Measurements from ENCODE around the gene GCDH.
"Not testable (repeated sequence)": the region's sequence is repeated elsewhere in the genome, so short reads cannot be mapped to it uniquely, and the experiment has no call there.

GCDH gene

DNA sequence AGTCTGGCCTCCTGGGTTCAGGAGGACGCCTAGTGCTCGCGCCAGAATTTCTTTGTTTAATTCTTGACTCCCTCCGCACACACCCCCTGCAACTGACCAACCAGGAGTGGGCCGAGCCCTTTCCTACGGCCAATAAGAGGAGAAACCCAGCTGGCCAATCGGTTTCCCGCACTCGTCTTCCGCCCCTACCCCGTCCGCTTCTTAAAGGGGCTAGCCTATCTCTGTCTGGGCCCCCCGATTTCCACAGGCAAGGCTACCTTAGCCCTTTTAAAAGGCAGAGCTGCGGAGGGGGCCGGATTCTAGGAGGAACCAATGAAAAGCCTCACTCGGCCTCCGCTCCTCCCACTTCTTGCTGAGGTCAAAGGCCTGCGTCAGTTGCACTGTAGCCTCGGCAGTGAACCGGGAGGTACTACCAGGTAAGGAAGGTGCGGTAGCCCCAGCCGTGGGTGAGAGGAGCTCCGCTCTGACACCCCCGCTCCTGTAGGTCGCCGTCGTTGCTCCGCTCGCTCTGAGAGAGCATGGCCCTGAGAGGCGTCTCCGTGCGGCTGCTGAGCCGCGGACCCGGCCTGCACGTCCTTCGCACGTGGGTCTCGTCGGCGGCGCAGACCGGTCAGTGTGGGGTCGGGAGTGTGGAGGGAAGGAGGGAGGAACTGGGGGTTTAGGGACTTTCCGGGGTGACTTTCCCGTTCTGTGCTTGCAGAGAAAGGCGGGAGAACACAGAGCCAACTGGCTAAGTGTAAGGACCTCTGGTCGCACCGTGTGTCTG lies at the start of gene GCDH:
TSS of gene GCDH (plus strand) at position 374 of the 766 bp plus-strand sequence. CDS start at position 519, 145 bp downstream.
- peak; percentile 95 for DNase-seq

GRCh38 chr19:12842511-12842910 lies 48.4 kb upstream of the GCDH start:
- DNase-seq, result no peak

DNA sequence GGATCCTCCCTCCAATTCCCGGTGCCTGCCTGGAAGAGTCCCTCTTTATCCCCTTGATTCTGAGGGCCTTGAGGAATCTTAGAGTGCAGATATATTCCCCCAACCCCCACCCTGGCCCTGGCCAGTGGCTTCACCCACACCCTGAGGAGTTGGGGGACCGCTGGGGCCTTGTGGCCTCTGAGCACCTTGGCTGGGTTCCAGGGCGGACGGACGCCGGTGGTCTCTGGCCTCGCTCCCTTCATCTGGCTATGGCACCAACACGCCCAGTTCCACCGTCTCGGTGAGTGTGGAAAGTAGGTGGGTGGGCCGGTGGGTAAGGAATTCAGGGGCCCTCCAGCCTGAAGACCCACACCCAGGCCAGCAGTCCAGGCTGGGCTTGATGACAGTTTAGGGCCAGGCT lies 47.6 kb upstream of the GCDH start:
- DNase-seq, result no peak

DNA sequence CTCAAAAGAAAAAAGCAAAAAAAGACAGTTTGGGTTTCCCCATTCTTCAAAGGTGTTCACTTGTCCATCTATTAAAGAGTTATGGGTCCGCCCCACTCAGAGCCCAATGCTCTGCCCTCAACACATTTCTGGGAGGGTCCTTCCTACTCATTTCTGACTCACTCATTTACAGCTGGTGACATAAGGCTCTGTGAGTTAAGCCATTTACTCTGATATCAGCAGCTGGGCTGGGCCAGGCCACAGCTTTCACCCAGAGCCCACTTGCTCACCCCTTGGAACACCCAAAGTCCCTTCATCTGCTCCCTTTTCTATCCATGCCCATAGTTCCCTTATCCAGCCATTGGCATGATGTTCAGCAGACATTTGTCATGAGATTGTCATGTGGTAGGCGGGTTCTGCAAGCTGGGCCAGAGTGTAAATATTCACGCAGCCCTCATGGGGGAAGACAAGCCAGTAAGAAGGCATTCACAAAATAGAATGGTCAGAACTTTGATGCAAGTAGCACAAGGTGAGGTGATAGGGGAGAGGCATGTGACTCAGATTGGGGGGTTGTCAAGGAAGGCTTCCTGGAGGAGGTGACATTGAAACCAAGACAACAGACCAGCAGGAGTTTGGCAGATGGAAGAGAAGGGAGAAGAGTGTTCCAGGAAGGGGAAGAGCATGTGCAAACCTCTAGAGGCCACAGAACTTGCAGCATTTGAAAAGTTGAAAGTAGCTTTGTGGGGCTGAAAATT lies 46.8 kb upstream of the GCDH start:
- DNase-seq, result no peak

- DNase-seq, result not testable (repeated sequence)
These were observed 44.3 kb upstream of the GCDH start for GRCh38 chr19:12846613-12847012.

DNA sequence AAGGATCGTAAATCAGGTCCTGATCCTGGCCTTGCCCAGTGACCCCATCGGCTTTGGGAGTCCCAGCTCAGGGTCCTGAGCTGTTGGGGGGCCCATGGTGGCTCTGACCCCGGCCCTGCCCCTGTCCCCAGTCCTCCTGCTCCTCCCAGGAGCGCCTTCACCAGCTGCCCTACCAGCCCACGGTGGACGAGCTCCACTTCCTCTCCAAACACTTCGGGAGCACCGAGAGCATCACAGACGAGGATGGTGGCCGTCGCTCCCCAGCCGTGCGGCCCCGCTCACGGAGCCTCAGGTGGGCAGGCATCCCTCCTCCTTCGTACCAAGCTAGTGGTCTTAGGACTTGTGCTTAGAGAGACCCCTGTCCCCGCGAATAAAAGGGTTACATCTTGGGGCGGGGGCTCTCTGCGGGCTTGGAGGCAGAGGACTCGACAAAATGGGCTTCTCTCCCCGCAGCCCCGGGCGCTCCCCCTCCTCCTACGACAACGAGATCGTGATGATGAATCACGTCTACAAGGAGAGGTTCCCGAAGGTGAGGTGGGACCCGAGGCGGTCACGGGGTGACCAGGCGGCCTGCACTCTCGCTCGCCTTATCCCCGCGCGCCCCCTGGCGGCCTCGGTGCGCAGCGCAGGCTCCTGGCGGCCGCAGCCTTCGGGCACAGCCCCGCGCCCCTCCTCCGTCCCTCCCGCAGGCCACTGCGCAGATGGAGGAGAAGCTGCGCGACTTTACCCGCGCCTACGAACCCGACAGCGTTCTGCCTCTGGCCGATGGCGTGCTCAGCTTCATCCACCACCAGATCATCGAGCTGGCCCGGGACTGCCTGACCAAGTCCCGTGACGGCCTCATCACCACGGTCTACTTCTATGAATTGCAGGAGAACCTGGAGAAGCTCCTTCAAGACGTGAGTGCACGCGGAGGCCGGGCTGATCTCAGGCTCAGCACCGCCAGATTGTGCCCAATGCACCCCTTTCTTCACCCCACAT lies 43.5 kb upstream of the GCDH start:
- peak; percentile 67 for DNase-seq

GRCh38 chr19:12856653-12857052 lies 34.3 kb upstream of the GCDH start:
- DNase-seq, result no peak

DNA sequence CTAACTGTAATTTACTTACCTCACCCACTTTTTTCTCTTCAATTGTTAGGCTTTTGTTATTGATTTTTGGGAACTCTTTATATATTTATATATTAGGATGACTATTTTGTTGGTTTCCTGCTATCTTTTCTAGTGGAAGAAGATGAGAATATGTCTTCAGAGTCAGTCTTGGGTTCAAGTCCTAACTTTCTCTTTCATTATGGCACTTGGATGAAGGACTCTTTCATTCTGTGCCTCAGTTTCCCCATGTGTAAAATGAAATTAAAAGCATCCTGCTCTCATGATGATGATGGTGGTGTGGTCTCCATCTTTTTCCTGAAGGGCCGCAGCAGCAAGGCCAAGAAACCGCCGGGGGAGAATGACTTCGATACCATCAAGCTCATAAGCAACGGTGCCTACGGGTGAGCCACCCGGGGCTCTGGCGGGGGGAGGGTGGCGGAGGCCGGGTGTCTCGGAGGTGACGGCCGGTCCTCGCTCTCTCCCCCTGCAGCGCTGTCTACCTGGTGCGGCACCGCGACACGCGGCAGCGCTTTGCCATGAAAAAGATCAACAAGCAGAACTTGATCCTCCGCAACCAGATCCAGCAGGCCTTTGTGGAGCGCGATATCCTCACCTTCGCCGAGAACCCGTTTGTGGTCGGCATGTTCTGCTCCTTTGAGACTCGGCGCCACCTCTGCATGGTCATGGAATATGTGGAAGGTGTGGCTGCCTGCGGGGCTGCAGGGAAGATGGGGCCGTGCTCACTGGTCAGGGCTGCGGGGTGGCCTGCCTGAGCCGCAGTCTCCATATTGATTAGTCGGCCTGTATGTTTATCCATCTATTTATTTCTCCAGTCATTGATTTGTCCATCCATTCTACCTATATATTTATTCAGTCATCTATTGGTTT lies 32.7 kb upstream of the GCDH start:
- DNase-seq, result no peak

- DNase-seq, result no peak
These were observed 31.4 kb upstream of the GCDH start for GRCh38 chr19:12859546-12859945.

GRCh38 chr19:12864143-12864542 lies 26.8 kb upstream of the GCDH start:
- no peak for DNase-seq

GRCh38 chr19:12864721-12865715 lies 25.9 kb upstream of the GCDH start:
- DNase-seq, result no peak

GRCh38 chr19:12865746-12866415 lies 25.1 kb upstream of the GCDH start:
- DNase-seq, result no peak

DNA sequence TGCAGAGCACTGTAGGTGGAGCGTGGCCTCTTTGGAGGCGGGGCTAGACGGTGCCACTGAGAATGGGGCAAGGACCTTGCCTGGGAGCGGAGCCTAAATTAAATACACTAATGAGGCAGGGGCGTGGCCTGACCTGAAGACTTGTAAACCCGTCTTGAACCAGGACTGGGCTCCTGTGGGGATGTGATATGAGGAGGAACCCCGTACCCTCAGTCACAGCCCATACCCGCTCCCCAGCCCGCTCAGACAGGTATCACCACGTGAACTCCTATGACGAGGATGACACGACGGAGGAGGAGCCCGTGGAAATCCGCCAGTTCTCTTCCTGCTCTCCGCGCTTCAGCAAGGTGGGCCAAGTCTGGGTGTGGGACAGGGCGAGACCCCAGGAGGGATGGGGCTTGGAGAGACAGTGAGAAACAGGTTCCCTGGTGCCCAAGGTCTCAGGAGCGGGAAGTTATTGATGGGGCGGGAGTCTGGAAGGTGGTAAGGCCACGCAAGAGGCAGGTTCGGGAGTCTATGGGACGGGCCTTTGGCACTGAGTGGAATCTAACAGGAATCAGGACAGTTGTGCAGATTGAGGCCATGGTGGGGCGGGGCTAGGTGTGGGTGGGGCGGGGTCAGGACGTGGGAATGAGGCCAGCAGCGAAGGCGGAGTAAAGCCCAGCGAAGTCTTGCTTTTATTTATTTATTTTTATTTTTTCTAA lies 24.4 kb upstream of the GCDH start:
- DNase-seq, result no peak

- DNase-seq, result peak; percentile 29
These were observed 23.6 kb upstream of the GCDH start for GRCh38 chr19:12867120-12868099.

DNA sequence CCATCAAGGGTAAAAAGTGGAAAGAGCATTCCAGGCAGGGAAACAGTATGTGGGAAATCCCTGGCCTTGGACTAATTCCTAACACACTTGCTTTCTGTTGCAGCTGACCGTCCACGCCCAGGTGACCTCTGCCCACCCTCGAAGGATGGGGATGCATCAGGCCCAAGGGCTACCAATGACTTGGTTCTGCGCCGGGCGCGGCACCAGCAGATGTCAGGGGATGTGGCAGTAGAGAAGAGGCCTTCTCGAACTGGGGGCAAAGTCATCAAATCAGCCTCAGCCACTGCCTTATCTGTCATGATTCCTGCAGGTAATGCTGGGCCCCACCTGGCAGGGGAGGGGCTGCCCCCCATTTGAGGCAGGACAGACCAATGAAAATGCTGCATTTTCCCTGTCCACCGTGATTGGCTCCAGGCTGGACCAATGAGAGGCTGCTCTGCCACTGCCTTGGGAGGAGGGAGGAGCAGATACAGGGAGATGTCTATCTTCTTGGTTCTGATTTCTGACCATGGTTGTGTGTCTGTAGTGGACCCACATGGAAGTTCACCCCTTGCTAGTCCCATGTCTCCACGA lies 22.3 kb upstream of the GCDH start:
- DNase-seq, result no peak

DNA sequence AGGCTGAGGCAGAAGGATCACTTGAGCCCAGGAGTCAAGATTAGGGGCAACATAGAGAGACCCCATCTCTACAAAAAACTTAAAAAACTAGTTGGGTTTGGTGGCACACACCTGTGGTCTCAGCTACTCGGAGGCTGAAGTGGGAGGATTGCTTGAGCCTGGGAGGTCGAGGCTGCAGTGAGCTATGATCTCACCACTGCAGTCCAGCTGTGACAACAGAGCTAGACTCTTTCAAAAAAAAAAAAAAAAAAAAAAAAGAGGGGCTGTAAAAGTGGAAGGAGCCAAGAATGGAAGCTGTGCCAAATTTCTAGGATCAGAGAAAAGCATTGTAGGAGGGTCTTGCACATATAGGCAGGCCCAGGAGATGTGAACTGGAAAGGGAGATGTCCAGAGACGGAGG lies 19.3 kb upstream of the GCDH start:
- no peak for DNase-seq

- DNase-seq, result no peak
These were observed 18.7 kb upstream of the GCDH start for GRCh38 chr19:12872255-12872654.

All from activated effector memory CD4-positive, alpha-beta T cell treated with Interleukin-2 at 50 U/mL for 16 hours (primary cell).